SW 1271 (cell line): ENCODE results near the gene STARD13.
"Not testable (repeated sequence)": the region's sequence is repeated elsewhere in the genome, so short reads cannot be mapped to it uniquely, and the experiment has no call there.

ENCODE experiments used
- DNase-seq, 2 experiments: peaks; one replicate each; lab custom pipeline; 2025; lab: John Stamatoyannopoulos, UW

STARD13 gene

DNA sequence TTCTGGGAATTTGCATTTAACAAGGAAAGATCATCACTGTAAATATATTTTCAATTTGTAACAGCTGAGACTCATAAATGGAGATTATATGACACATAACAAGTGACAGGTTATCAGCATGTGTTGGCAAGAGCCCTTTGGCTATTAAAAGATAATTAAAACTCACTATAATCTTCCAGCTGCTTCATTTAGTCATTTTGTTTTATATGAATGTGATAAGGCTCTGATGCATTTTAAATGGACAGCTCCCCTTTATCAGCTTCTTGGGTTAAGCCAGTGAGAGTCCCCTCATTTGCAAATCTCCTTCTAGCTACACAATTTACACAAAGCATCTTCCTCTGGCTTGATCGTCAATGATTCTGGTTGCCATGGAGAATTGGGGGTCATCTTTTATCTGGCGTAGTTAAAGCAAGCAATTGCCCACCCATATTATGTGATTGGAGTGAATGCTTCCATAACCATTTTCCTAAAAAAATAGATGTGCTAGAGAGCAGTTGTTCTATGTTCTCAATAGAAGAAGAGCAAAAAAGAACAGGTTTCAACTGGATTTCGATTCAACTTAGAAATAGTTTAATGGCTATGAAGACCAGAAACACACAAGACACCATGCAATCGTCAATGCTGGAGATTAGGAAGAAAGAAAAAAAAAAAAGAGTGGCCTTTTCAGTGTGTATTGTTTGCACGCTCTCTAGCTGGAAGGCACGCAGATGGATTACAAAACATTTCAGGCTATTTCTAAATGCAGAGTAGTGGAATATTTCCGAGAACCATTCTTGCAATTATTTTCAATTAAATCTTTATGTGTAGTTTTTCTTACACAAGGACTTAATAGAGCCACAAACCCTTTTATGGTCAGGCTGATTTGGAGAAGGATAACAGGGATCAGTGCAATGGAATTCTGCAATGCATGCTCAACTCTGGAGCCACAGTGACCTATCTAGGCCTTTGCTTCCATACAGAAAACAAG, 27.4 kb downstream of the STARD13 start:
- no peak for DNase-seq

DNA sequence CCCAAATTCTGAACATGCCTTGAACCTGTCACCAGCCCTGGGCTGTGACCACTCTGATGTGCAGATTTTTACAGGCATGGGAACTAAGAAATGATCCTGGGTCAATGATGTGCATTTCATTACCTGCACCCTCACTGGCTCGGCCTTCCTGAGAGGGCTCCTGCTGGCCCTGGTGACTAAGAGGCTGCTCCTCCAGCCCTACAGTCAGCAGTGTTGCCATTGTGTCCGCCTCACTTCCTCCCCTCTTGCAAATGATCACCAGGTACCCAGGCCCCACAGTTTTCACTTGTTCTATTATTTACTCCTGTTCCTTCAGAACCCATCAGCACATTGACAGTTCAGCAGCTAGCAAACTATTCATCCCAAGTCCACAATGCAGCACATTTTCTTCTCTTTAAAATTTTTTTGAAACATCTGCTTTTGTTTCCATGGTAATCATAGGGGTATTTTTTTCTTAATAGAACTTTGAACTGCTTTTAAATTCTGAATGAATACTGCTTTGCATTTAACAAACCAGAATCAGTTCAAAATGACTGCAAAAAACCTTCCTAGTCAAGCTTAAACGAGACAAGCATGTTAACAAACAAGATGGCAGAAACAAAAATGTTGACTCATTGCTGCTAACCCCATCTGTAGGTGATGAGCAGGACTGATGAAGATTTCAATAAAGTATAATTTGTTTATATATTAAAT, 29.3 kb downstream of the STARD13 start:
- DNase-seq, result no peak

DNA sequence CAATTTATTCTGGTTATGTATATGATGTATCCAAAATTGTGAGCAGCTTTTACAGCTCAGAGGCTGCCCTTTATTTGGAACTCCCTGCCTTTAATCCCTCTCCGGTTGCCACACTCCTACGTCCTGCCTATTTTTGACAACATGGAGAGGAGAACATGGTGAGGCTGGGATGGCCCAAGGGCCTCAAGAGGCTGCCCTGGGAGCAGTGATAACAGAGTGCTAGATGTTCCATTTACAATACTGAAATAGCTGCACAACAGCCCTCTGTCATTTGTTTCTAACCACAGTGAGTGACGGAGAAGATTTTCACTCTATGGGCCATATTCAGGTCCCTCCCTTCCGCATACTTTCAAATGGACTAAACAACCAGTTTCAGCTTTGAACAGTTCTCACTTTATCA, 33.4 kb downstream of the STARD13 start:
- DNase-seq, result no peak

DNA sequence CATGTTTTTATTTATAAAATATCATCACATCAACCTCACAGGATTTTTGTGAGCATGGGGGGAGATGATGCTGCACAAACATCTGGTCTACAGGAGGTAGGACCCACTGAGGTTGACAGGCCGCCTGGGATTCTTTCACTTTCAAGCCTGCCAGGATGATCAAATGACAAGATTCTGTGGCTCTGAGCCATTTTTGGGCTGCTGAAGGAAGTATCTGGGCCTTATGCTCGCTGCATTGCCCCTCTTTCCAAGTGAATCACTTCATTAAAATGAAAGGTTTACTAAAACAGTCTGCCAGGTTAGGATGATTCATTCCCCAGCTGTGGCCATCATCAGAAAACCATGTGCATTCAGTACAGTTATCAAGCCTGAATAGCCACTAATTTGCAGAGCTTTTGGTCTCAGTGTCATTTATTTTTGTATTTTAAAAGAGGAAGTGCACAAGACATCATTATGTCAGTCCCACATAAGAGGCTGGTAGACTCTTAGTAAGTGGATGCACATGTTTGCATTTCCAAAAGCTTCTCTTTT, 34.4 kb downstream of the STARD13 start:
- DNase-seq, result peak; percentile 74 to 93

GRCh38 chr13:33250609-33251008, 34.9 kb downstream of the STARD13 start:
- DNase-seq, result no peak

- no peak for DNase-seq
Observed at GRCh38 chr13:33249894-33250293, 35.7 kb downstream of the STARD13 start.

GRCh38 chr13:33249066-33249465, 36.5 kb downstream of the STARD13 start:
- no peak for DNase-seq

DNA sequence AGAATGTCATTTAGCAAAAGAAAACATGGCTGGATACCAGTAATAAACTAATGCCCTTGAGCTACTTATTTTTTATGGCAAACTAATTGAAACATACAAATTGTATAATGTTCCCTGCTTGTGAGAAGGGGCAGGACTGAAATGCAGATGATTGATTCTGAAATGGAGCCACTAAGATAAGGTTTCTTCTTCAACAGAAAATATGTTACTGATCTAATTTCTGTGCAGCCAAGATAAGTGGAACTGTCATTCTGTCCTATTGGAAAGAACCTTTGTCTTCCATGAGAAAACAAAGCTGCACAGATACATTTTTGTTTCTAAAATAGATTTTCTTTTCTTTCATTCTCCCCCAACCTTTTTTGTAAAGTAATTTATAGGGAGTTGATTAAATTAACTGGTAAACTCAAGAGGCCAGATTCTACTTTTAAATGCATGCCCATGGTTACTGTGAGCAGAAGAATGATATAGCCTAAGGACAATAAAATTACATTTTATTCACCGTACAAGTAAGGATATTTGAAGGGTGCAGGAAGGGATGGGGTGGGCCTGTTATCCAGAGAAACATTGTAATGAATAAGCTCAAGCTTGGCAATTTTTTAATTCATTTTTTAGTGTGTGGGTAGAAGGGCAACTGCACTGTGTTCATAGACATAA, 39.9 kb downstream of the STARD13 start:
- no peak for DNase-seq

- no peak for DNase-seq
Observed at GRCh38 chr13:33244907-33245287, 40.7 kb downstream of the STARD13 start.

DNA sequence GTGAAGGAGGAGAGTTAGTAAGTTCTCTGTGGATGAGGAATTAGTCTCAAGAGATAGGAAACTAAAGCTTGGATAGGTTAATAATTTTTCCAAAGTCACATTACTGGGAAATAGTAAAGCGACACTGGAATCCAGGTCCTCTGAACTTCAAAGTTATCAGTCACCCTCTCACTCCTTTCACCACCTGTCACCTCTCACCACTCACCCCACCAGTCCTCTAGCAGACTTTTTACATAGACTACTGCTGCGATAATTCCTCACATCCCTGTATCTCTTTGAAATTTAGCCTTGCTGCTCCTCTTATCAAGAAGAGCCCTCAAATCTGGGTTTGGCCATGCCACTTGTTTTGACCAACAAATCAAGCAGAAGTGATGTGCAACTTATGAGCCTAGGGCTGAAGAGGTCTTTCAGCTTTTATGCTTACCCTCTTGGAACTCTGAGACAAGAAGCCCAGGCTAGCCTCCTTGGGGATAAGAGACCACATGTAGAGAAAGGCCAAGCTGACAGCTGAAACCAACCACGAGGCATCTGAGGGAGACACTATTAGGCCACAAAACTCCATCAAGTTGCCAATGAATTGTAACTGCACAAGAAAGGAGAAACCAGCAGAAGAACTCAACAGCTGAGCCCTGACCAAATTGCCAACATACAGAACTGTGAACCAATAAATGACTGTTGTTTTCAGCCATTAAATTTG, 41.2 kb downstream of the STARD13 start:
- no peak for DNase-seq

DNA sequence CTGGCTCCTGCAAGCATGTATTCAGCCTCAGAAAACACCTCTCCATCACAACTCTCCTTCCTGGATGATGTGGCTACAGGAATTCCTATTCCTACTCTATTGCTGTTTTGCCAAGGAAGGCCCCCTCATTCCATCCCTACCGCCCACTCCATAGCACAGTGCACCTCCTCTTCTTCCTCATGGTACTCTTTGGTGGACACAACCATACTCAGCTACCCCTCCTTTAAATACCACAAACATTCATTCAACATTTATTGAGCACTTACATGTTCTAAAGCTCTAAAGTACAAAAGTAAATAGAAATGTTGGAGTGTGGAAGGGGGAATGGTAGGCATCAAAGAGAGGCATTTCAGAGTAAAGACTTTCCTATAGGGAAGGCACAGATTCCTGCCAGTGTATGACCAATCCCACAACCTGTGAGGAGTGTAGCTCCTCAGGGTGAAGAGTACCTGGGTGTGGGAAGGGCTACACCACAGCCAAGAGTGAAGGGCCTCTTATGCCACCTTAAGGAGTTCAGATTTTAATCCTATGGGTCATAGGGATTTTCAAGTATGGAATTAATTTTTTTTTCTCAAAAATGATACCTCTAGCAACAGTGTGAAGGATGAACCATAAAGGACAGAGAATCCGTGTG, 42.5 kb downstream of the STARD13 start:
- DNase-seq, result no peak

DNA sequence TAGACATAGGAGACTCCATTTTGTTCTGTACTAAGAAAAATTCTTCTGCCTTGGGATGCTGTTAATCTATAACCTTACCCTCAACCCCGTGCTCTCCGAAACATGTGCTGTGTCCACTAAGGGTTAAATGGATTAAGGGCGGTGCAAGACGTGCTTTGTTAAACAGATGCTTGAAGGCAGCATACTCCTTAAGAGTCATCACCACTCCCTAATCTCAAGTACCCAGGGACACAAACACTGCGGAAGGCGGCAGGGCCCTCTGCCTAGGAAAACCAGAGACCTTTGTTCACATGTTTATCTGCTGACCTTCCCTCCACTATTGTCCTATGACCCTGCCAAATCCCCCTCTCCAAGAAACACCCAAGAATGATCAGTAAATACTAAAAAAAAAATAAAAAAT, 43.2 kb downstream of the STARD13 start:
- not testable (repeated sequence) for DNase-seq

DNA sequence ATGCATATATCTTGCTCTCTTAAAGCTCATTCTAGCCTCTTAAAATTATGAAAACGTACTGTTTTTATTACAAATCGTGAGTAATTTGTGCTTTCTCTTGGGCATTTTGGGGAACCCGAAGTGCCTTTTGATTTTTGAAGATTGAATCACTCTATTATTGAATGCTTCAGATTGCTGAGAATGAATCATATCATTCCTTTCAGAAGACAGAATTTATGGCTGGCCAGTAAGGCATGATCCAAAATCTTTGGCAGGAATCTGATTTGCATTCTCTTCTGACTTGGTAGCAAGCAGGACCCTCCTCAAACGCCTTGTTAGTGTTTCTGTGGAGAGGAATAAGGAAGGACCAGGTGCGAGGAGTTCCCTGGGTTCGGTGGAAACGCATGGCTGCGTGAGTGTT, 49.5 kb downstream of the STARD13 start:
- peak; percentile 27 to 63 for DNase-seq

DNA sequence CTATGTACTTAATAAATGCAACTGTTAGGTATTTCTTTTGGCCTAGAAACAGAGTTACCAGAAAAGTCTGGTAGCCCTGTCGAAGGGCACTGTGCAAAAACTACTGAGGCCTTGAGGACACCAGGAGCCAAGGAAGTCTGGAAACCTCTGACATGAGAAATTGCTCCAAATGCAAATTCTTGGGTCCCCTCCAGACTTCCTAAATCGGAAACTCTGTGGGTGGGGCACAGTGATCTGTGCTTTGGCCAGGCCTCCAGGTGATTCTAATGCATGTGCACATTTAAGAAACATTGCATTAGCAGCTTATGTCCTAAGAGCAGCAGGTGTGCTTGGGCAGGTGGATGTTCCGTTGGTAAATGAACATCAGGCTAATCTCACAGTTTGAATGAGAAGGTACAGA, 50.0 kb downstream of the STARD13 start:
- no peak for DNase-seq

DNA sequence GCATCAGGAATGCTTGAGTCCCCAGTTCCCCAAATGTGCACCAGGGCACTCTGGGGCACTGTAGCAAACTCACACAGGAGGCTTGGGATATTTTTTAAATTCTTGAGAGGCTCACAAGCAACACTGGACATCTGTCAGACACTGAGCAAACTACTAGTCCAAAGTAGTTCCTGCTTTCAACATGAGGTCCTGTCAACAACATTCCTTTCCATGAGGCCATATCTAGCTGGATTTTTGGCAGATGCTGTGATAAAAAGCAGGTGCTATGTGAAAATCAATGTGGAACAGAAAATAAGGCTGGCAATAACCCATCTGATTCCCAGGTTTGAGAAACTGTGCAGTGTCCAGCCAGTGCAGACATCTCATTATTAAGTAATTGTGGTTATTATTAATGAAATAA, 50.5 kb downstream of the STARD13 start:
- no peak for DNase-seq

- no peak for DNase-seq
Observed at GRCh38 chr13:33233547-33233946, 52.0 kb downstream of the STARD13 start.

GRCh38 chr13:33232883-33233282, 52.7 kb downstream of the STARD13 start:
- no peak for DNase-seq

DNA sequence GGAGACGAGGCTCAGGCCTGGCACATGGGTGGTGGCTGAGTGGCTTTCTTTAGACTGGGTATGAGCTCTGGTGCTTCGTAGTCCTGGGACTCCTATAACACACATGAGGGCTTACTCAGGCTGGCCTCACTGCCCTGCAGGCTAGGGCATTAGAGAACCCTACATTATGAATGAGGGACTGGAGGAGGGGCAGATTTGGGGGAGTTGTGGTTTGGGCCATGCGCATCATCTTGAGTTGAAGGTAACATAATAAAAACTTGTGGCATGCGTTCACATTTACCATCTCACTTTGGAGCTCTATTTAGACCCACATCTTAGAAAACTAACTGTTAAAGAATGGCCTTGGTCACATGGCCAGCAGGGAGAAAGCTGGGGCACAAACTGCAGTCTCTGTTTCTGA, 54.2 kb downstream of the STARD13 start:
- DNase-seq, result no peak

DNA sequence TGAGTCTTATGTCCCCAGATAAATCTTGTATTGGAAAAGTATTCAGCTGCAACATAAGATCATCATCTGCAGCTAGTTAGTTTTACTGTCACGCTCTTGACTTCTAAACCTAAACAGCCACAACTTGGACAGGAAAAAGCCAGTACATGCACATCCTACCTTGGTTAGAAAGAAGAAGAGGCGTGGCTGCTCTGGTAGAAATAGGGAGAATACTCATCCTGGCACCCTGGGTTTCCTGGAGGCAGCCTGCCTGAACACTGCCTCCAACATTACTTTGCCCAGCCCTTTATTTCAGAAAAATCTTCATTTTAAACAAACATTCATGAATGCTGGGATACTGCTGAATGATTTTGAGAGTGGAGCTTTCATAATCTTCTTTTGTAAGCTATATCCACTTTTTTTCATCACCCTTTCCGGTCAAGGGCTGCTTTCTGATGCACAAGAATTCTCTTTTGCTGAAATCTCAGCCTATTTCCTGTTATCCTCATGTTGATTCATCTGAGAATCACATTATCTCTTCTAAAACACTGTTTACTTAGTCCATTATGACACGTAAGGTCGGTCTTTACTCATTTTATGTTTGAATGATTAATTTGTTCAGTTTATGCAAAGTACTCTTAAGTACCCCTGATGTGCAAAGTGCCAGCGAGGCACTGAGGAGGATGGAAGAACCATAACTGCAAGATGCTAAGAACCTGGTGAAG, 55.2 kb downstream of the STARD13 start:
- peak in 1 of 2 experiments; percentile 33 for DNase-seq

GRCh38 chr13:33229446-33230177, 55.9 kb downstream of the STARD13 start:
- no peak for DNase-seq
